HepG2 (cell line): ENCODE data around the gene NTS. TPM values are rescaled to one million over a fixed set of nuclear protein-coding genes. Genes with fewer than 3 reads are reported as not detected.

Experiments
- ATAC-seq: fragments of 200-7000 bp; cut with Tn5 transposase; 3 replicates; pipeline ENCODE4 v1.9.1; 2020; ENCODE audit warnings: mild to moderate bottlenecking, moderate library complexity
- BruUV-seq: library from RNA; stranded (reverse); fragments of 400-500 nt; replicated peaks from 2 replicates; lab custom pipeline; 2021; lab: Mats Ljungman, UMichigan
- CTCF ChIA-PET: fragments of 300-600 bp; formaldehyde crosslinking; extraction: SDS; loops from one replicate; lab custom pipeline; 2021; ENCODE audit warnings: low total read pairs, inconsistent platforms, low intra/inter-chr PET ratio; lab: Yijun Ruan, JAX
- POLR2A ChIA-PET: fragments of 350-600 bp; sonication (Branson Sonifier 250); formaldehyde crosslinking; loops from one replicate; lab custom pipeline; 2020; ENCODE audit warnings: antibody characterized with exemption, inconsistent platforms; lab: Yijun Ruan, JAX
- DNase-seq: peaks from one replicate; pipeline ENCODE4 v3.0.0-alpha.2; 2015; ENCODE audit warnings: low spot score
- FAIRE-seq: peaks from 3 replicates; lab custom pipeline; 2011; peaks lifted over from hg19 to GRCh38; lab: Jason Lieb, UNC
- H2AFZ ChIP-seq: one replicate; pipeline ENCODE4 v1.6.1; 2011; ENCODE audit warnings: low read length, inconsistent platforms
- H3K27ac ChIP-seq: fragments of 300-600 bp; 3 replicates; pipeline ENCODE4 v1.8.0; 2011; ENCODE audit warnings: mixed run types, mild to moderate bottlenecking, mixed read lengths, low read length, inconsistent platforms; ENCODE audit not compliant: insufficient read depth; ENCODE audit errors: extremely low read length
- H3K27me3 ChIP-seq, 2 experiments: fragments of 200-600 bp in 1 of 2; 2 replicates in 1 of 2; 3 replicates in 1 of 2; pipeline versions ENCODE4 v1.6.0 to v1.8.0; 2011; ENCODE audit warnings: low read length in 2 of 2, mild to moderate bottlenecking in 2 of 2, moderate library complexity in 2 of 2, inconsistent platforms in 1 of 2; ENCODE audit not compliant: insufficient read depth in 2 of 2, control insufficient read depth in 1 of 2
- H3K36me3 ChIP-seq, 2 experiments: fragments of 200-600 bp in 1 of 2; replicated peaks in 1 of 2; 2 replicates in 1 of 2; 3 replicates in 1 of 2; pipeline versions ENCODE4 v1.5.1 to v1.8.0; 2011; ENCODE audit warnings: low read length in 2 of 2, inconsistent platforms in 1 of 2; ENCODE audit not compliant: insufficient read depth in 2 of 2, control insufficient read depth in 1 of 2
- H3K4me1 ChIP-seq: 2 replicates; pipeline ENCODE4 v1.5.1; 2012; ENCODE audit warnings: low read length, inconsistent platforms; ENCODE audit not compliant: insufficient read depth
- H3K4me2 ChIP-seq: 2 replicates; pipeline ENCODE4 v1.6.0; 2011; ENCODE audit warnings: low read depth, low read length, inconsistent platforms
- H3K4me3 ChIP-seq, 3 experiments: fragments of 200-600 bp in 1 of 3; sonication (generic), shearing (Covaris generic) in 1 of 3; replicated peaks in 1 of 3; 2 replicates each; pipeline ENCODE4 v1.5.1; 2011 to 2016; ENCODE audit warnings: low read length in 3 of 3, inconsistent platforms in 2 of 3, low read depth in 2 of 3, mild to moderate bottlenecking in 2 of 3, control low read depth in 1 of 3, mixed read lengths in 1 of 3; ENCODE audit not compliant: insufficient read depth in 1 of 3
- H3K79me2 ChIP-seq: one replicate; pipeline ENCODE4 v1.6.1; 2011; ENCODE audit warnings: low read length, inconsistent platforms; ENCODE audit not compliant: insufficient read depth
- H3K9ac ChIP-seq: 2 replicates; pipeline ENCODE4 v1.6.0; 2011; ENCODE audit warnings: mild to moderate bottlenecking, low read depth, low read length, inconsistent platforms; ENCODE audit not compliant: insufficient read depth
- H3K9me3 ChIP-seq: 2 replicates; pipeline ENCODE4 v1.5.1; 2012; ENCODE audit warnings: mild to moderate bottlenecking, low read length
- H4K20me1 ChIP-seq: 2 replicates; pipeline ENCODE4 v1.6.0; 2011; ENCODE audit warnings: inconsistent platforms, mild to moderate bottlenecking, low read length, moderate library complexity; ENCODE audit not compliant: insufficient read depth
- JARID2 ChIP-seq: sonication (generic); formaldehyde crosslinking; IDR thresholded peaks from 2 replicates; pipeline ENCODE4 v1.8.1; 2023; ENCODE audit warnings: missing genetic modification reagents, inconsistent platforms; ENCODE audit not compliant: insufficient replicate concordance
- KLF12 ChIP-seq: sonication (generic); formaldehyde crosslinking; IDR thresholded peaks from 2 replicates; pipeline ENCODE4 v1.4.0; 2020; ENCODE audit warnings: missing genetic modification reagents, borderline replicate concordance
- ZNF367 ChIP-seq: sonication (generic); formaldehyde crosslinking; IDR thresholded peaks from 2 replicates; pipeline ENCODE4 v1.4.0; 2020; ENCODE audit warnings: missing genetic modification reagents, borderline replicate concordance
- ZNF567 ChIP-seq: sonication (generic); formaldehyde crosslinking; IDR thresholded peaks from 2 replicates; pipeline ENCODE4 v1.8.1; 2023; ENCODE audit warnings: mild to moderate bottlenecking, missing genetic modification reagents, borderline replicate concordance
- ZNF839 ChIP-seq: sonication (generic); formaldehyde crosslinking; IDR thresholded peaks from 2 replicates; pipeline ENCODE4 v1.4.0; 2020; ENCODE audit warnings: missing genetic modification reagents, mild to moderate bottlenecking, borderline replicate concordance
- ZSCAN20 ChIP-seq: sonication (generic); formaldehyde crosslinking; IDR thresholded peaks from 2 replicates; pipeline ENCODE4 v1.4.0; 2020; ENCODE audit warnings: missing genetic modification reagents, mild to moderate bottlenecking, borderline replicate concordance
- WGBS: methylation state at CpG from one replicate; pipeline ENCODE4 v1.1.6; 2017; ENCODE audit warnings: low lambda C conversion rate; 5-methylcytosine and 5-hydroxymethylcytosine counted together
- in situ Hi-C: cut with HindIII; loops from 2 replicates; pipeline ENCODE4 v1.10.0; 2017; ENCODE audit warnings: low pct_unique_long_range_greater_than_20kb; ENCODE audit not compliant: extremely low pct_ligation_motif_present
- intact Hi-C: fragments of 100-400 bp; cut with micrococcal nuclease; formaldehyde crosslinking; loops from one replicate; pipeline ENCODE4 v1.10.0; 2022; ENCODE audit not compliant: unreplicated experiment
- polyA plus RNA-seq, 8 experiments: library from polyadenylated mRNA; depleted of rRNA in 3 of 8; stranded (reverse) in 7 of 8; unstranded in 1 of 8; fragments of >200 nt; fragmentation: Illumina TruSeq in 4 of 8; extraction: Trizol in 4 of 8; gene quantifications; 2 replicates each; pipeline versions ENCODE4 v1.2.1 to v1.2.3, GENCODE V29; 2011 to 2016; ENCODE audit warnings: low read depth in 4 of 8, missing spikeins in 1 of 8, mixed read lengths in 1 of 8; ENCODE audit not compliant: insufficient read depth in 1 of 8
- total RNA-seq, 5 experiments: library from RNA; depleted of rRNA; stranded (reverse); fragments of >200 nt; fragmentation: Illumina TruSeq; extraction: Trizol; gene quantifications; 2 replicates each; pipeline ENCODE4 v1.2.3, GENCODE V29; 2016; ENCODE audit warnings: low read depth in 1 of 5
- TF ChIP-seq, protein P1 (sequence below): sonication (generic); formaldehyde crosslinking; IDR thresholded peaks from 2 replicates; pipeline ENCODE4 v1.9.0; 2021; ENCODE audit warnings: mild to moderate bottlenecking, missing genetic modification reagents
- TF ChIP-seq, protein P2 (sequence below): IDR thresholded peaks from 2 replicates; pipeline ENCODE4 v1.6.1; 2016; ENCODE audit warnings: mild to moderate bottlenecking

The NTS gene
- total and polyA plus RNA-seq, 2 of the 13 experiments (the other 11 are each of a cell fraction or from before 2014, with no cell fraction given), result 0.05 to 0.13 TPM

DNA sequence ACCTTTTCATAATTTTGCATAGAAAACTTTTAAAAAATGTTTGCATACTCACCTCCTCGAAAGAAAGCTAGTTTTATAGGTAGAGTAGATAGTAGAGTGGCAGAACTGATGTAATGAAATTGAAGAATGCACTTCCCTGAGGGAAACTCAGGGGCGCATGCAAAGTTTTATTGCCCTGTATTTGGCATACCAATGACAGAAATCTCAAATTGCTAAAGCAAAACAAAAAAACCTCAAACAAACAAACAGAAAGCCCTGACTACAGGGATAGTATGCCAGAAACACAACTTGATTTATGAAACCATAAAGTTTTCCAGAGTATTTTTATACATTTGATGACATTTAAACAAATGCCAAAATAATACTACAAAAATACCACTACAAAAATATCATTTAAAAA, 39.7 kb upstream of the NTS start:
- no peak for DNase-seq
- POLR2A ChIA-PET, result no interaction called here

DNA sequence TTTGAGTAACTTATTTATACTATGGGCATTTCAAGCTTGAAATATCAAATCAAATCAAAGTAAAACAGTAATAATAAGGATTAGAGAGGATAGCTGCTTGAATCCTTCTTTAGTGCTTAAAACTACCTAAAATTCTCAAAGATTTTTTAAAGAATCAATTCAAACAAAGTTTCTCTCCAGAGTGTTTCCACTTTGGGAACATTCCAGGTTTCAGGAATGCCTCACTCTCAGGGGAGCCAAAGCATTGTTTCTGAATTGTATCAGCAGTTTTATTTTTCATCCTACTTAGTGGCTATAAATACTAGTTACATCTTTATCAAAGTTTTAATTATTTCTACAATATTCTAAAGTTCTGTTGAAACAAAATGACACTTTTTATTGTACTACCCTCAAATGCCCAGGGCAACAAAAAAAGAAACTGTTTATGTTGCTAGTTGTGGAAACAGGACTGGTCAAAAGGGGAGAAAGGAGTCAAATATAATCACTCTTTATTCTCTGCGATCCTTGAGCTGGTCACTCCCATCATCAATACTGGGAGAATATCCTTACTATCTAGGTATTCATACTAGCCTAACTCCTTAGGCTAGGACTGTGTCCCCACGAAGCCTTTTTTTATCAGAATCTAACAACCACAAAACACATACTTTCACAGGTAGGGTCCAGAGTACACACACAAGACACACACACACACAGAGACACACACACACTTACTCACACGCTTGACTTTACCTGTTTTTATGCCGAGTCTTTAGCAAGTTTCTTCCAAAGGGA, 38.5 kb upstream of the NTS start:
- no peak for FAIRE-seq
- H4K20me1 ChIP-seq, result no peaks in the 10 kb centered on the region
- no peak overlapping the region for H3K27ac ChIP-seq
- no peak overlapping the region for H3K9ac ChIP-seq
- WGBS, result 0% methylated on average over 4 of the region's 4 CpGs
- ATAC-seq, result peak; percentile 62
- H3K4me3 ChIP-seq, result peak overlapping the region in 1 of 3 experiments; percentile 31; a peak in 1 of 6 replicates
- no peaks in the 10 kb centered on the region for H3K79me2 ChIP-seq
- H3K4me2 ChIP-seq, result peak overlapping the region; percentile 55
- TF ChIP-seq ZSCAN20 (no peak), ZNF567 (CRISPR knock-in tag) (no peak), ZNF839 (CRISPR knock-in tag) (no peak), KLF12 (CRISPR knock-in tag) (no peak), JARID2 (CRISPR knock-in tag) (no peak)
- TF ChIP-seq, protein P1, sequence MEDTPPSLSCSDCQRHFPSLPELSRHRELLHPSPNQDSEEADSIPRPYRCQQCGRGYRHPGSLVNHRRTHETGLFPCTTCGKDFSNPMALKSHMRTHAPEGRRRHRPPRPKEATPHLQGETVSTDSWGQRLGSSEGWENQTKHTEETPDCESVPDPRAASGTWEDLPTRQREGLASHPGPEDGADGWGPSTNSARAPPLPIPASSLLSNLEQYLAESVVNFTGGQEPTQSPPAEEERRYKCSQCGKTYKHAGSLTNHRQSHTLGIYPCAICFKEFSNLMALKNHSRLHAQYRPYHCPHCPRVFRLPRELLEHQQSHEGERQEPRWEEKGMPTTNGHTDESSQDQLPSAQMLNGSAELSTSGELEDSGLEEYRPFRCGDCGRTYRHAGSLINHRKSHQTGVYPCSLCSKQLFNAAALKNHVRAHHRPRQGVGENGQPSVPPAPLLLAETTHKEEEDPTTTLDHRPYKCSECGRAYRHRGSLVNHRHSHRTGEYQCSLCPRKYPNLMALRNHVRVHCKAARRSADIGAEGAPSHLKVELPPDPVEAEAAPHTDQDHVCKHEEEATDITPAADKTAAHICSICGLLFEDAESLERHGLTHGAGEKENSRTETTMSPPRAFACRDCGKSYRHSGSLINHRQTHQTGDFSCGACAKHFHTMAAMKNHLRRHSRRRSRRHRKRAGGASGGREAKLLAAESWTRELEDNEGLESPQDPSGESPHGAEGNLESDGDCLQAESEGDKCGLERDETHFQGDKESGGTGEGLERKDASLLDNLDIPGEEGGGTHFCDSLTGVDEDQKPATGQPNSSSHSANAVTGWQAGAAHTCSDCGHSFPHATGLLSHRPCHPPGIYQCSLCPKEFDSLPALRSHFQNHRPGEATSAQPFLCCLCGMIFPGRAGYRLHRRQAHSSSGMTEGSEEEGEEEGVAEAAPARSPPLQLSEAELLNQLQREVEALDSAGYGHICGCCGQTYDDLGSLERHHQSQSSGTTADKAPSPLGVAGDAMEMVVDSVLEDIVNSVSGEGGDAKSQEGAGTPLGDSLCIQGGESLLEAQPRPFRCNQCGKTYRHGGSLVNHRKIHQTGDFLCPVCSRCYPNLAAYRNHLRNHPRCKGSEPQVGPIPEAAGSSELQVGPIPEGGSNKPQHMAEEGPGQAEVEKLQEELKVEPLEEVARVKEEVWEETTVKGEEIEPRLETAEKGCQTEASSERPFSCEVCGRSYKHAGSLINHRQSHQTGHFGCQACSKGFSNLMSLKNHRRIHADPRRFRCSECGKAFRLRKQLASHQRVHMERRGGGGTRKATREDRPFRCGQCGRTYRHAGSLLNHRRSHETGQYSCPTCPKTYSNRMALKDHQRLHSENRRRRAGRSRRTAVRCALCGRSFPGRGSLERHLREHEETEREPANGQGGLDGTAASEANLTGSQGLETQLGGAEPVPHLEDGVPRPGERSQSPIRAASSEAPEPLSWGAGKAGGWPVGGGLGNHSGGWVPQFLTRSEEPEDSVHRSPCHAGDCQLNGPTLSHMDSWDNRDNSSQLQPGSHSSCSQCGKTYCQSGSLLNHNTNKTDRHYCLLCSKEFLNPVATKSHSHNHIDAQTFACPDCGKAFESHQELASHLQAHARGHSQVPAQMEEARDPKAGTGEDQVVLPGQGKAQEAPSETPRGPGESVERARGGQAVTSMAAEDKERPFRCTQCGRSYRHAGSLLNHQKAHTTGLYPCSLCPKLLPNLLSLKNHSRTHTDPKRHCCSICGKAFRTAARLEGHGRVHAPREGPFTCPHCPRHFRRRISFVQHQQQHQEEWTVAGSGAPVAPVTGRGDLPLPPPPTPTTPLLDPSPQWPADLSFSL (CRISPR knock-in tag), result peak; percentile 80
- no TSS peak for BruUV-seq
- H3K4me1 ChIP-seq, result peaks cover 18% of the 10 kb centered on the region
- ChIA-PET CTCF (no interaction called here), POLR2A (interaction anchor here (1.4 kb wide), 1 partner anchor 14 kb away, joined by 5 read pairs; no protein-coding TSS in a partner anchor)
- in situ Hi-C loops, result no loop called here
- H3K27me3 ChIP-seq, result no peaks in the 10 kb centered on the region; a peak in 1 of 5 replicates
- intact Hi-C loops, result no loop called here
- peak; percentile 2 for DNase-seq
- H3K36me3 ChIP-seq, result no peaks in the 10 kb centered on the region
- H2AFZ ChIP-seq, result no peak overlapping the region
- no peaks in the 10 kb centered on the region for H3K9me3 ChIP-seq

More for the DNA sequence above, 39.7 kb upstream of the NTS start:
- no peak overlapping the region for H3K27ac ChIP-seq
- H4K20me1 ChIP-seq, result no peaks in the 10 kb centered on the region
- BruUV-seq, result no TSS peak
- no peaks in the 10 kb centered on the region for H3K36me3 ChIP-seq
- in situ Hi-C loops (no loop called here), intact Hi-C loops (no loop called here)
- no peak for TF ChIP-seq ZNF367 (CRISPR knock-in tag)
- TF ChIP-seq, protein P2, sequence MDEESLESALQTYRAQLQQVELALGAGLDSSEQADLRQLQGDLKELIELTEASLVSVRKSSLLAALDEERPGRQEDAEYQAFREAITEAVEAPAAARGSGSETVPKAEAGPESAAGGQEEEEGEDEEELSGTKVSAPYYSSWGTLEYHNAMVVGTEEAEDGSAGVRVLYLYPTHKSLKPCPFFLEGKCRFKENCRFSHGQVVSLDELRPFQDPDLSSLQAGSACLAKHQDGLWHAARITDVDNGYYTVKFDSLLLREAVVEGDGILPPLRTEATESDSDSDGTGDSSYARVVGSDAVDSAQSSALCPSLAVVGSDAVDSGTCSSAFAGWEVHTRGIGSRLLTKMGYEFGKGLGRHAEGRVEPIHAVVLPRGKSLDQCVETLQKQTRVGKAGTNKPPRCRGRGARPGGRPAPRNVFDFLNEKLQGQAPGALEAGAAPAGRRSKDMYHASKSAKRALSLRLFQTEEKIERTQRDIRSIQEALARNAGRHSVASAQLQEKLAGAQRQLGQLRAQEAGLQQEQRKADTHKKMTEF (CRISPR knock-in tag), result no peak
- H3K79me2 ChIP-seq, result no peaks in the 10 kb centered on the region
- H3K4me2 ChIP-seq, result no peak overlapping the region
- no peak overlapping the region for H3K9ac ChIP-seq
- CTCF ChIA-PET, result no interaction called here
- 52% methylated on average over 2 of the region's 2 CpGs for WGBS
- ATAC-seq, result no peak
- H3K9me3 ChIP-seq, result no peaks in the 10 kb centered on the region
- H3K27me3 ChIP-seq, result no peaks in the 10 kb centered on the region; a peak in 1 of 5 replicates
- peaks cover 18% of the 10 kb centered on the region for H3K4me1 ChIP-seq
- FAIRE-seq, result no peak
- no peak overlapping the region for H3K4me3 ChIP-seq
- H2AFZ ChIP-seq, result no peak overlapping the region
